ACC112 (cell line): Measurements from ENCODE around the gene OR6B3.

Source experiments
- H2AFZ ChIP-seq: fragments of 200-600 bp; sonication (generic); one replicate; pipeline ENCODE4 v1.6.0; 2017; ENCODE audit warnings: antibody characterized with exemption, low read length; ENCODE audit not compliant: unreplicated experiment
- H3K27ac ChIP-seq: fragments of 200-600 bp; sonication (generic); 2 replicates; pipeline ENCODE4 v1.5.1; 2014; ENCODE audit warnings: low read depth, mild to moderate bottlenecking, antibody characterized with exemption, low read length, moderate library complexity
- H3K27me3 ChIP-seq: fragments of 200-600 bp; sonication (generic); 2 replicates; pipeline ENCODE4 v1.6.1; 2014; ENCODE audit warnings: mild to moderate bottlenecking, antibody characterized with exemption, low read length, moderate library complexity, mixed read lengths; ENCODE audit not compliant: insufficient read depth
- H3K36me3 ChIP-seq: fragments of 200-600 bp; sonication (generic); 2 replicates; pipeline ENCODE4 v1.6.1; 2016; ENCODE audit warnings: mild to moderate bottlenecking, antibody characterized with exemption, low read length, moderate library complexity, mixed read lengths; ENCODE audit not compliant: insufficient read depth
- H3K4me1 ChIP-seq: fragments of 200-600 bp; sonication (generic); one replicate; pipeline ENCODE4 v1.6.1; 2016; ENCODE audit warnings: low read length, mixed read lengths; ENCODE audit not compliant: insufficient read depth, unreplicated experiment, control insufficient read depth
- H3K4me3 ChIP-seq: fragments of 200-600 bp; sonication (generic); 2 replicates; pipeline ENCODE4 v1.5.1; 2014; ENCODE audit warnings: mild to moderate bottlenecking, low read depth, low read length
- H3K79me2 ChIP-seq: fragments of 200-600 bp; sonication (generic); one replicate; pipeline ENCODE4 v1.6.0; 2016; ENCODE audit warnings: low read length; ENCODE audit not compliant: control insufficient read depth, unreplicated experiment, insufficient read depth

OR6B3 gene

GRCh38 chr2:240068193-240068592 is 14.9 kb upstream of the OR6B3 start:
- no peak overlapping the region for H3K4me3 ChIP-seq
- H3K79me2 ChIP-seq: no peaks in the 10 kb centered on the region
- no peaks in the 10 kb centered on the region for H3K4me1 ChIP-seq
- H3K27ac ChIP-seq: no peak overlapping the region
- H2AFZ ChIP-seq: no peak overlapping the region
- no peaks in the 10 kb centered on the region for H3K36me3 ChIP-seq
- H3K27me3 ChIP-seq: peaks cover 80% of the 10 kb centered on the region

DNA sequence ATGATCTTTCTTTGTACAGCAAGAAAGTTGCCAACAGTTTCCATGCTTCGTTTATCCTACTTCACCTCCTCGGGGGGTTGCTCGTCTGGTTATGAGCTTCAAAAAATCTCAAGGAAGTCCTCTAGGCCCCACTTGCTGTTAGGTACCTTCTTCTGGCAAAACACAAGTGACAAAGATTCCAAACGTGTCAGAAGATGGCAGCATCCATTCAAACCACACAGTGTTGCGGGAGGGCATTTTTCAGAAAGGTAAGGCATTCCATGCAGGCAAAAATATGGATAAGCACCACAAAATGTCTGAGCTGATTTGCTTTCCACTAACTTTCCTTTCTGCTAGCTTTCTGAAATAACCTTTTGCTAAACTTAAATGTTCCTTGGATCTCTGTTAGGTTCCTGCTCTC is 13.2 kb upstream of the OR6B3 start:
- H3K4me3 ChIP-seq: no peak overlapping the region
- H2AFZ ChIP-seq: no peak overlapping the region
- H3K27me3 ChIP-seq: peaks cover 78% of the 10 kb centered on the region

GRCh38 chr2:240064898-240065297 is 11.6 kb upstream of the OR6B3 start:
- Histone ChIP-seq H3K4me3 (no peak overlapping the region), H3K4me1 (no peaks in the 10 kb centered on the region), H3K36me3 (no peaks in the 10 kb centered on the region), H3K79me2 (no peaks in the 10 kb centered on the region), H2AFZ (no peak overlapping the region), H3K27ac (no peak overlapping the region), H3K27me3 (peaks cover 76% of the 10 kb centered on the region)

More for the DNA sequence above, 13.2 kb upstream of the OR6B3 start:
- Histone ChIP-seq H3K79me2 (no peaks in the 10 kb centered on the region), H3K4me1 (no peaks in the 10 kb centered on the region), H3K27ac (no peak overlapping the region), H3K36me3 (no peaks in the 10 kb centered on the region)

DNA sequence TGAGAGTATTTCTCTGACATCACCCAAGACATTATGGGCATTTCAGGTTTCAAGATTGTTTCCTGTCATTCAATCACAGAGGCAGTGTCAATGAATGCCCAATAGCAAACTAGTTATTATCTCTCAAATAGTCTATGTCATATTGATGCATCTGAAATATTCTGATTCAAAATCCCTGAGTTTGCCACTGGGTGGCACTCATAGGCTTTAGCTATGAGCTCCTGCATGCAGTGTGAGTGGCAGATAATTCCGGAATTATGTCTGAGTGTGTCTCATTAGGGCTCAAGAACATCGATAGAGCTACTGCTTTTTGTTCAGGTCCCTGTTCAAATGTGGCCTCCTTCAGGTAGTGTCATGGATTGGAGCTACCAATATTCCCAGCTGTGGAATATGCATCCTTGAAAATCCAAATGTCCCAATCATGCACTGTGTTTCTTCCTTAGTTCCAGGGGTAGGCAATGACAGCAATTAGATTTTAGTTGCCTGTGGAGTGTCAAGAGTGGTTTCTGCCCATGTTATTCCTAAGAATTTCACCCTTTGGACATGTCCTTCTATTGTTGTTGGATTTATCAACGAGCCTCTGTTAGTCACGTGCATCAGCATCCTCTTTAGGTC is 7.8 kb upstream of the OR6B3 start:
- no peak overlapping the region for H2AFZ ChIP-seq
- peaks cover 72% of the 10 kb centered on the region for H3K27me3 ChIP-seq

DNA sequence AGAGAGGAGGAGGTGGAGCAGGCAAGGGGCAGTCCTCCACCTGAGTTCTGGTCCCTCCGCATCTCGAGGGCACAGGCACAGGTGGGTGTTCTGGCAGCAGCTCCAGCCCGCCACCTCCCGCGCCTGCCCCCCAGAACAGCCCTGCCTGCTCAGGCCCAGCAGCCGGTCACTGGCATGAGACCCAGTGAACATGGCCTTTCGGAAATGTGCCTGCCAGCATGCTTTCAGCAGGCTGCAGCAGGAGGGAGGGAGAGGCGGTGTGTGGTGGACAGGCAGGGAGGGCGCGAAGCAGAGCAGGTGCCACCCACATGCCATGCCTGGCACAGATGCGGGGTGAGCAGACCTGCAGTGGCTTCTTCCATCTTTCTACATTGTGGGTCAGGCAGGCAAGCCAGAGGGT is 3.4 kb upstream of the OR6B3 start:
- Histone ChIP-seq H3K27me3 (peaks cover 74% of the 10 kb centered on the region), H3K27ac (no peak overlapping the region), H3K79me2 (no peaks in the 10 kb centered on the region), H2AFZ (no peak overlapping the region), H3K4me3 (no peak overlapping the region), H3K36me3 (no peaks in the 10 kb centered on the region), H3K4me1 (no peaks in the 10 kb centered on the region)

More for the DNA sequence above, 7.8 kb upstream of the OR6B3 start:
- Histone ChIP-seq H3K4me1 (no peaks in the 10 kb centered on the region), H3K4me3 (no peak overlapping the region), H3K36me3 (no peaks in the 10 kb centered on the region), H3K79me2 (no peaks in the 10 kb centered on the region), H3K27ac (no peak overlapping the region)

DNA sequence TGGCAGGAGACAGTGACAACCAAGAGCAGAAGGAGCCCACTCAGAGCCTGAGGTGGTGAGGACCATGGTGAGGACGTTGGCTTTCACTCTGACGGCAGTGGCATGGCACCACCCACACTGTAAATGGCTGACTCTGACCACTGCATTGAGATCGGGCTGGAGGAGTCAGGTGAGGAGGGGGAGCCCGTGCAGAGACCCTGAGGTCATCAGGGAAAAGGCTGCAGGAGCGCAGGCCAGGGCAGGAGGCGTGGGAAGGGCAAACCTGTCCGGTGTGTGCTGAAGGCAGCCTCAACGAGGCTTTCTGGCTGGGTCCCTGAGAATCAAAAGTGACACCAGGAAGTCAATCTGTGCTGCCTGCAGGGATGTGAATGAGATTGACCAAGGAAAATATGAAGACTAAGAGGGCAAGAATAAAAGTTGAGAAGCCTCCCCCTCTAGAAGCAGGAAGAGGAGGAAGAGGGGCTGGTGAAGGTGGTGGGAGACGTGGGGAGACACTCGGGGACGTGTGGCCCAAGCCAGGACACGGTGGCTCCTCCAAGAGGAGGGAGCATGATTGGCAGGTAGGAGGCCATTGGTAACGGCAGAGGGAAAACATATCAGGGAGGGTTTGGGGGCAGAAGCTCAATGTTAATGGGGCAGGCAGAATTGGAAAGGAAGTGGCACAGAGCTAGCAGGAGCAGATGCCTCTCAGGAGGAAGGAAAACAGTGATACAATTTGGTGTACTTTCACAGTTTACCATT is 2.0 kb upstream of the OR6B3 start:
- Histone ChIP-seq H3K36me3 (no peaks in the 10 kb centered on the region), H3K79me2 (no peaks in the 10 kb centered on the region), H3K4me3 (no peak overlapping the region), H3K27ac (no peak overlapping the region), H2AFZ (no peak overlapping the region), H3K4me1 (no peaks in the 10 kb centered on the region), H3K27me3 (peaks cover 85% of the 10 kb centered on the region)

GRCh38 chr2:240052524-240052923 is 797 bp downstream of the OR6B3 start:
- Histone ChIP-seq H3K79me2 (no peaks in the 10 kb centered on the region), H2AFZ (no peak overlapping the region), H3K27me3 (peaks cover 99% of the 10 kb centered on the region), H3K4me1 (no peaks in the 10 kb centered on the region), H3K27ac (no peak overlapping the region), H3K36me3 (no peaks in the 10 kb centered on the region), H3K4me3 (no peak overlapping the region)

- Histone ChIP-seq H3K79me2 (no peaks in the 10 kb centered on the region), H3K27ac (no peak overlapping the region), H3K4me3 (no peak overlapping the region), H3K4me1 (no peaks in the 10 kb centered on the region), H3K36me3 (no peaks in the 10 kb centered on the region), H2AFZ (no peak overlapping the region), H3K27me3 (peaks cover 99% of the 10 kb centered on the region)
These were observed 1.6 kb downstream of the OR6B3 start for GRCh38 chr2:240051697-240052096.

DNA sequence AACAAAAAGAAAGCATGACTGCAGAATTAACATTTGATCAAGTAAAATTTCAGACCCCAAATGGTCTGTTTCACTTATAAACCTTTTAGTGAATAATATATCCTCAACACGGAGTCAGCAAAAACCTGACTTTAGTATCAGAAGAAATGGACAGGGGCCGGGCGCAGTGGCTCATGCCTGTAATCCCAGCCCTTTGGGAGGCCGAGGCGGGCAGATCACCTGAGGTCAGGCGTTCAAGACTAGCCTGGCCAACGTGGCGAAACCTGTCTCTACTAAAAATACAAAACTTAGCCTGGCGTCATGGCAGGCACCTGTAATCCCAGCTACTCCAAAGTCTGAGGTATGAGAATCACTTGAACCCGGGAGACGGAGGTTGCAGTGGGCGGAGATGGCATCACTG is 3.0 kb downstream of the OR6B3 start:
- peaks cover 90% of the 10 kb centered on the region for H3K27me3 ChIP-seq
- H2AFZ ChIP-seq: no peak overlapping the region

DNA sequence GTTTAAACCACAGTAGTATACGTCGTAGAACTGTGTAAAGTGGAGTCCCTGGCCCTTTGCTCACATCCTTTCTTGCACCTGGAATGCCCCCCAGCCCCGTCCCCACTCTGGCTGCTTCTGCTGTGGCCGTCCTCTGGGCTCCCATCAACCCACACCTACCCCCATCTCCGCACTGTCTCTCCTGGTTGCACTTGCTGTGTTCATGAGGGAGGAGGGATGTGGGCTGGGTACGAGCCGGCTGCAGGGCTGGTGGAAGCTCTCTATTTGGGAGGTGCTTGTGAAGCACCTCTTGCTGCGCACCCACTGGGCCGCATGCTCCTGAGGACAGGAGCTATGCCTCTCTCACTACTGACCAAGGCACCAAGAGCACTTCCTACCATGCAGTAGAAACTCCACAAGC is 5.1 kb downstream of the OR6B3 start:
- Histone ChIP-seq H2AFZ (no peak overlapping the region), H3K27ac (no peak overlapping the region), H3K79me2 (no peaks in the 10 kb centered on the region), H3K27me3 (peaks cover 90% of the 10 kb centered on the region), H3K4me3 (no peak overlapping the region), H3K36me3 (no peaks in the 10 kb centered on the region), H3K4me1 (no peaks in the 10 kb centered on the region)

More for the DNA sequence above, 3.0 kb downstream of the OR6B3 start:
- no peaks in the 10 kb centered on the region for H3K36me3 ChIP-seq
- no peaks in the 10 kb centered on the region for H3K79me2 ChIP-seq
- no peak overlapping the region for H3K27ac ChIP-seq
- H3K4me1 ChIP-seq: no peaks in the 10 kb centered on the region
- no peak overlapping the region for H3K4me3 ChIP-seq

GRCh38 chr2:240045098-240045497 is 8.2 kb downstream of the OR6B3 start:
- no peak overlapping the region for H3K27ac ChIP-seq
- no peaks in the 10 kb centered on the region for H3K79me2 ChIP-seq
- H3K36me3 ChIP-seq: no peaks in the 10 kb centered on the region
- no peak overlapping the region for H2AFZ ChIP-seq
- H3K4me1 ChIP-seq: no peaks in the 10 kb centered on the region
- no peak overlapping the region for H3K4me3 ChIP-seq
- peaks cover 83% of the 10 kb centered on the region for H3K27me3 ChIP-seq
